ENCODE results near the gene HOXA13.

The HOXA13 gene

GRCh38 chr7:27214239-27214950, 14.5 kb upstream of the HOXA13 start:
- Histone ChIP-seq H3K27me3 (ENCODE audit: control insufficient read depth in 5 of 5, insufficient read depth in 4 of 5, low read length in 5 of 5) (peaks cover 23 to 55% (median 39%) of the 10 kb centered on the region in 5 donors), H3K27ac (ENCODE audit: low read depth, low read length) (no peak overlapping the region), H3K36me3 (ENCODE audit: control insufficient read depth in 5 of 5, insufficient read depth in 5 of 5, low read length in 5 of 5) (no peaks in the 10 kb centered on the region), H3K4me1 (ENCODE audit: control insufficient read depth in 5 of 5, insufficient read depth in 5 of 5, low read length in 5 of 5) (peaks cover 0 to 19% (median 16%) of the 10 kb centered on the region in 5 donors), H3K4me3 (ENCODE audit: low read depth in 1 of 5, low read length in 5 of 5) (no peak overlapping the region), H3K9me3 (ENCODE audit: control insufficient read depth in 5 of 5, low read length in 5 of 5) (no peaks in the 10 kb centered on the region), H3K9ac (ENCODE audit: low read length in 5 of 5) (no peak overlapping the region)

GRCh38 chr7:27213433-27214238, 13.7 kb upstream of the HOXA13 start:
- H3K27me3 ChIP-seq (ENCODE audit: control insufficient read depth in 5 of 5, insufficient read depth in 4 of 5, low read length in 5 of 5): peaks cover 23 to 53% (median 43%) of the 10 kb centered on the region in 5 donors
- no peaks in the 10 kb centered on the region for H3K36me3 ChIP-seq (ENCODE audit: control insufficient read depth in 5 of 5, insufficient read depth in 5 of 5, low read length in 5 of 5)
- H3K9ac ChIP-seq (ENCODE audit: low read length in 5 of 5): no peak overlapping the region
- H3K9me3 ChIP-seq (ENCODE audit: control insufficient read depth in 5 of 5, low read length in 5 of 5): no peaks in the 10 kb centered on the region
- peaks cover 0 to 19% (median 16%) of the 10 kb centered on the region in 5 donors for H3K4me1 ChIP-seq (ENCODE audit: control insufficient read depth in 5 of 5, insufficient read depth in 5 of 5, low read length in 5 of 5)
- H3K4me3 ChIP-seq (ENCODE audit: low read depth in 1 of 5, low read length in 5 of 5): no peak overlapping the region
- H3K27ac ChIP-seq (ENCODE audit: low read depth, low read length): no peak overlapping the region

DNA sequence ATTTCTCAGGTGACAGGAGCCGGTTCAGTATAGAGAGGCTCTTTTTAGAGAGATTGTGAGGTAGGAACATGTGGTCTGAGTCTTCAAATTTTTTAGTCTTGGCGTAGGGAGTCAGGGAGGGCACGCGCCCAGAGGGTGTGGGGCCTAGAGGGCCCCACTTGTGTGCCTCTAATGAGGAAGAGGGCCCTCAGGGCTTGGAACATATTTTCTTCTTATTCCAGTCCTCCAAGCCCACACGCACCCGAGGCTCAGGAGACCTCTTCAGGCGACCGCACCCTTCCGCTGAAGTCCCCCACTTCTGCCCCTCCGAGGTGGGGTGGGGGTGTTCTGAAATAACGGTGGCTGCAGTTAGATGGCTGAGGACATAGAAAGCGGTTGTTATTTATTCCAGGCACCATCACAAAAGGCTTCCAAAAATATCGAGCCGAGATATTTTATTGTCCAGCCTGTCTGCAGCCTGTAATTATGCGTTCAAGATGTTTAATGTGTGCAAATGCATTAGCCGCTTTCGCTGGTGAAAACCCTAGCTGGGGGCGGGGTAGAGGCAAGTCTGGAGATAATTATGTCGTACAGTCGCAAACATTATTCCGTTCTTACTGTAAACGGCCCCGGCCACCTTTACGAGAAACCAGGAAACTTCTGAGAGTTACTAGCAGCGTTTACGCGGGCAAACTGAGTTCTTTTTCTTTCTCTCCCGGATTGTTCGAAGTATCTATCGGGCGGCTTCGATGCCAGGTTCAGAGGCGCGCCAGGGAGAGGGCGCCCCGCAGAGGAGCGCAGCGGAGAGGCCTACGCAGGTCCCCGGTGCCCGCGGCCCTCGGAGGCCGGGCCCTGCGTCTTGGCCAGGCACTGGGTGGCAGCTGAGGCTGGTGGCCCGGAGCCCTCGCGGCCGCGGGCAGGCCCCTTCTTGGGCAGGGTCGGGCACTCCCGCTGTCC, 12.9 kb upstream of the HOXA13 start:
- peaks cover 23 to 55% (median 48%) of the 10 kb centered on the region in 5 donors for H3K27me3 ChIP-seq (ENCODE audit: control insufficient read depth in 5 of 5, insufficient read depth in 4 of 5, low read length in 5 of 5)
- no peak overlapping the region for H3K9ac ChIP-seq (ENCODE audit: low read length in 5 of 5)
- no peak overlapping the region for H3K27ac ChIP-seq (ENCODE audit: low read depth, low read length)
- peaks cover 0 to 22% (median 16%) of the 10 kb centered on the region in 5 donors for H3K4me1 ChIP-seq (ENCODE audit: control insufficient read depth in 5 of 5, insufficient read depth in 5 of 5, low read length in 5 of 5)
- no peaks in the 10 kb centered on the region for H3K9me3 ChIP-seq (ENCODE audit: control insufficient read depth in 5 of 5, low read length in 5 of 5)
- peak overlapping the region in 1 of 5 donors; percentile 39 for H3K4me3 ChIP-seq (ENCODE audit: low read depth in 1 of 5, low read length in 5 of 5)
- H3K36me3 ChIP-seq (ENCODE audit: control insufficient read depth in 5 of 5, insufficient read depth in 5 of 5, low read length in 5 of 5): no peaks in the 10 kb centered on the region

DNA sequence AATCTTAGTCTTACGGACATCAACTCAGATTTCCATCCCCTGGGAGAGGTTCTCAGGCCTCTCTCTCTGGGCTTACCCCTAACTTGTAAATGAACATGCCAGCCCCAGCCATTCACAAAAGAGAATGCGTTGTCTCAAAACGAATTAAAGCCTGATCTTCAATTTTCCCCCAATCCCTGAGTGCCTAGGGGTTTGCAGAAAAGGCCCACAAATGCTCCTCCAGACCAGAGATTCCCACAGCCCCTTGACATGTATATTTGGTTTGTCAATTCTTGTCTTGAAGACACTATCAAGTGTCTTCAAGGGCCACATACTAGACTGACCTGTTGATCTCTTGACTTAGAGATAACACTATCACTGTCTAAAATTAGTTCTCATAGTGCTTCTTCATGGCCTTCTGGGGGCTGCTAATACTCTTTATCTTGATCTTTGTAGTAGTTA, 11.9 kb upstream of the HOXA13 start:
- Histone ChIP-seq H3K9ac (ENCODE audit: low read length in 5 of 5) (no peak overlapping the region), H3K4me3 (ENCODE audit: low read depth in 1 of 5, low read length in 5 of 5) (no peak overlapping the region), H3K9me3 (ENCODE audit: control insufficient read depth in 5 of 5, low read length in 5 of 5) (no peaks in the 10 kb centered on the region), H3K4me1 (ENCODE audit: control insufficient read depth in 5 of 5, insufficient read depth in 5 of 5, low read length in 5 of 5) (peaks cover 0 to 22% (median 16%) of the 10 kb centered on the region in 5 donors), H3K27me3 (ENCODE audit: control insufficient read depth in 5 of 5, insufficient read depth in 4 of 5, low read length in 5 of 5) (peaks cover 18 to 58% (median 48%) of the 10 kb centered on the region in 5 donors), H3K27ac (ENCODE audit: low read depth, low read length) (no peak overlapping the region), H3K36me3 (ENCODE audit: control insufficient read depth in 5 of 5, insufficient read depth in 5 of 5, low read length in 5 of 5) (no peaks in the 10 kb centered on the region)

GRCh38 chr7:27211084-27211446, 11.2 kb upstream of the HOXA13 start:
- no peaks in the 10 kb centered on the region for H3K36me3 ChIP-seq (ENCODE audit: control insufficient read depth in 5 of 5, insufficient read depth in 5 of 5, low read length in 5 of 5)
- no peak overlapping the region for H3K9ac ChIP-seq (ENCODE audit: low read length in 5 of 5)
- H3K9me3 ChIP-seq (ENCODE audit: control insufficient read depth in 5 of 5, low read length in 5 of 5): no peaks in the 10 kb centered on the region
- no peak overlapping the region for H3K4me3 ChIP-seq (ENCODE audit: low read depth in 1 of 5, low read length in 5 of 5)
- no peak overlapping the region for H3K27ac ChIP-seq (ENCODE audit: low read depth, low read length)
- H3K4me1 ChIP-seq (ENCODE audit: control insufficient read depth in 5 of 5, insufficient read depth in 5 of 5, low read length in 5 of 5): peaks cover 0 to 22% (median 16%) of the 10 kb centered on the region in 5 donors
- H3K27me3 ChIP-seq (ENCODE audit: control insufficient read depth in 5 of 5, insufficient read depth in 4 of 5, low read length in 5 of 5): peaks cover 20 to 65% (median 48%) of the 10 kb centered on the region in 5 donors

- Histone ChIP-seq H3K27ac (ENCODE audit: low read depth, low read length) (no peak overlapping the region), H3K4me1 (ENCODE audit: control insufficient read depth in 5 of 5, insufficient read depth in 5 of 5, low read length in 5 of 5) (peaks cover 0 to 26% (median 18%) of the 10 kb centered on the region in 5 donors), H3K27me3 (ENCODE audit: control insufficient read depth in 5 of 5, insufficient read depth in 4 of 5, low read length in 5 of 5) (peaks cover 25 to 70% (median 52%) of the 10 kb centered on the region in 5 donors), H3K9me3 (ENCODE audit: control insufficient read depth in 5 of 5, low read length in 5 of 5) (peaks cover 0 to 2% (median 0%) of the 10 kb centered on the region in 5 donors), H3K36me3 (ENCODE audit: control insufficient read depth in 5 of 5, insufficient read depth in 5 of 5, low read length in 5 of 5) (no peaks in the 10 kb centered on the region), H3K4me3 (ENCODE audit: low read depth in 1 of 5, low read length in 5 of 5) (peak overlapping the region in 4 of 5 donors; percentile 44 to 57 (median 56)), H3K9ac (ENCODE audit: low read length in 5 of 5) (peak overlapping the region in 1 of 5 donors; percentile 54)
Observed at GRCh38 chr7:27210441-27211083, 10.7 kb upstream of the HOXA13 start.

DNA sequence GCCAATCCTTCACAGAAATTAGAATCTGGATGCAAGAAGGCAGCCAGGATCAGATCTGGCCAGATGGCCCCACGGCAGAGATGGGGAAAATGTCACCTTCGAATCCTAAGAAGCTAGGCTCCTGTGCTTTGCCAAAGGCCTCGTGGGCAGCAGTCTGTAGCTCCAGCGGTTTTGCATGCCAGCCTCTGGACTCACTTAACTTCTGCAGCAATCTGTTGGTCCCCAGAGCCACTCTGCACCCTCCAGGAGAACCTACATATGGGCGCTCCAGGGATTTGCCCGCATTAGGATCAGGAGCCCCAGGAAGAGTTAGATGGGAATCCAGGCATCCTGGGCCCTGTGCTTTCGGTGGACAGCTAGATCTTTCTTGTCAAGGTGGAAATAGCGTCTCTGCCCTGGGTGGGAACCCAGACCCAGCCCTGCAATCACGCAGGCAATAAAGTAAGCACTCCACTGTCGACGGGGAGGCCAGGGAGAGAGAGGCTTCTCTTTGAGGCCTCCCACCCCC, 10.1 kb upstream of the HOXA13 start:
- H3K27me3 ChIP-seq (ENCODE audit: control insufficient read depth in 5 of 5, insufficient read depth in 4 of 5, low read length in 5 of 5): peaks cover 31 to 76% (median 58%) of the 10 kb centered on the region in 5 donors
- H3K9ac ChIP-seq (ENCODE audit: low read length in 5 of 5): no peak overlapping the region
- H3K27ac ChIP-seq (ENCODE audit: low read depth, low read length): no peak overlapping the region
- peaks cover 0 to 2% (median 0%) of the 10 kb centered on the region in 5 donors for H3K9me3 ChIP-seq (ENCODE audit: control insufficient read depth in 5 of 5, low read length in 5 of 5)
- peaks cover 0 to 31% (median 24%) of the 10 kb centered on the region in 5 donors for H3K4me1 ChIP-seq (ENCODE audit: control insufficient read depth in 5 of 5, insufficient read depth in 5 of 5, low read length in 5 of 5)
- no peaks in the 10 kb centered on the region for H3K36me3 ChIP-seq (ENCODE audit: control insufficient read depth in 5 of 5, insufficient read depth in 5 of 5, low read length in 5 of 5)
- peak overlapping the region in 1 of 5 donors; percentile 57 for H3K4me3 ChIP-seq (ENCODE audit: low read depth in 1 of 5, low read length in 5 of 5)

DNA sequence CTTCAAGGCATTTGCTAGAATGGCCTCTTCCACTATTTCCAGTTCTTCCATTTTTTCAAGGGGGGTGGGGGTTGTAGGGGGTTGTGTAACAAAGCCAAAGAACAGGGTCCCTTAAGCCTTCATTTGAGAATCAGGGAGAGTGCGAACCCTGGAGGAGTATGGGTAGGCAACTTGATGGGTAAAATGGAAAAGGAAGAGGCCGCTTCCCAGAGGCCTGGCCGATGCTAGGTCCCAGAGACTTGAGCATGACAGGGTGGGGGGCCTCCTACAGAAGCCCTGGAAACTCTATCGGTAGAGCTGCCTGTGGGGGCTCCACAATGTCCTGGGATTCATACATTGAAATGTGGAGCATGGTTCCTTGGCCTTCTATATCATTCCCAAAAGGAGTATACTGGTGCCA, 9.1 kb upstream of the HOXA13 start:
- H3K27ac ChIP-seq (ENCODE audit: low read depth, low read length): no peak overlapping the region
- no peaks in the 10 kb centered on the region for H3K36me3 ChIP-seq (ENCODE audit: control insufficient read depth in 5 of 5, insufficient read depth in 5 of 5, low read length in 5 of 5)
- H3K27me3 ChIP-seq (ENCODE audit: control insufficient read depth in 5 of 5, insufficient read depth in 4 of 5, low read length in 5 of 5): peaks cover 41 to 79% (median 66%) of the 10 kb centered on the region in 5 donors
- peaks cover 0 to 38% (median 31%) of the 10 kb centered on the region in 5 donors for H3K4me1 ChIP-seq (ENCODE audit: control insufficient read depth in 5 of 5, insufficient read depth in 5 of 5, low read length in 5 of 5)
- no peak overlapping the region for H3K4me3 ChIP-seq (ENCODE audit: low read depth in 1 of 5, low read length in 5 of 5)
- peaks cover 0 to 2% (median 0%) of the 10 kb centered on the region in 5 donors for H3K9me3 ChIP-seq (ENCODE audit: control insufficient read depth in 5 of 5, low read length in 5 of 5)
- no peak overlapping the region for H3K9ac ChIP-seq (ENCODE audit: low read length in 5 of 5)

Data from subcutaneous abdominal adipose tissue (tissue), 5 donors.